D721Med (cell line): ENCODE data around the gene SFXN5.

Experiments
- DNase-seq: peaks from one replicate; pipeline ENCODE4 v3.0.0; 2011; ENCODE audit warnings: low spot score; ENCODE audit not compliant: insufficient read length
- FAIRE-seq: peaks from 2 replicates; lab custom pipeline; 2011; peaks lifted over from hg19 to GRCh38; lab: Jason Lieb, UNC
- TF ChIP-seq, protein P1 (sequence below): IDR thresholded peaks from 2 replicates; pipeline ENCODE4 v1.5.1; 2012; ENCODE audit warnings: mild to moderate bottlenecking, control low read depth; ENCODE audit not compliant: insufficient read depth; ENCODE audit errors: missing control alignments

The SFXN5 gene

DNA sequence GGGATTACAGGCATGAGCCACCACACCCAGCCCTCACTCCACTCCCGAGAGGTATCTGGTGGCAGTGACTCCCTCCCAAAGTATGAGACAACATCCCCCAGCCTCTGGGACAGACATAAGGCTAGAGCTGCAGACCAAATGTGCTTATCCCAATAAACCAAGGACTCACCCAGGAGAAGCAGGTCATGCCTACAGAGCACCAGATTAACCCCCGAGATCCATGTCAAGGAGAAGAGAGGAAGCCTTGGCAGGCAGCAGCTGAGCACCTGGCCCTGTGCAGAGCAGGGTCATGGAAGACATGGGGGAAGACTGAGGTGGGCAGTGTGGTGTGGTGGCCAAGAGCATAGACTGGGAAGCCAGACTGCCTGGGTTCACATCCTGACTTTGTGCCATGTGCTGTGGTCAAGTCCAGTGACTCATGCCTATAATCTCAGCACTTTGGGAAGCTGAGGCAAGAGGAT, 34.0 kb upstream of the SFXN5 start:
- FAIRE-seq (no peak), DNase-seq (no peak)
- TF ChIP-seq, protein P1, sequence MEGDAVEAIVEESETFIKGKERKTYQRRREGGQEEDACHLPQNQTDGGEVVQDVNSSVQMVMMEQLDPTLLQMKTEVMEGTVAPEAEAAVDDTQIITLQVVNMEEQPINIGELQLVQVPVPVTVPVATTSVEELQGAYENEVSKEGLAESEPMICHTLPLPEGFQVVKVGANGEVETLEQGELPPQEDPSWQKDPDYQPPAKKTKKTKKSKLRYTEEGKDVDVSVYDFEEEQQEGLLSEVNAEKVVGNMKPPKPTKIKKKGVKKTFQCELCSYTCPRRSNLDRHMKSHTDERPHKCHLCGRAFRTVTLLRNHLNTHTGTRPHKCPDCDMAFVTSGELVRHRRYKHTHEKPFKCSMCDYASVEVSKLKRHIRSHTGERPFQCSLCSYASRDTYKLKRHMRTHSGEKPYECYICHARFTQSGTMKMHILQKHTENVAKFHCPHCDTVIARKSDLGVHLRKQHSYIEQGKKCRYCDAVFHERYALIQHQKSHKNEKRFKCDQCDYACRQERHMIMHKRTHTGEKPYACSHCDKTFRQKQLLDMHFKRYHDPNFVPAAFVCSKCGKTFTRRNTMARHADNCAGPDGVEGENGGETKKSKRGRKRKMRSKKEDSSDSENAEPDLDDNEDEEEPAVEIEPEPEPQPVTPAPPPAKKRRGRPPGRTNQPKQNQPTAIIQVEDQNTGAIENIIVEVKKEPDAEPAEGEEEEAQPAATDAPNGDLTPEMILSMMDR, result no peak

- no peak for DNase-seq
- TF ChIP-seq, protein P1, result no peak
- FAIRE-seq, result no peak
Measured at GRCh38 chr2:73104933-73105332, 33.4 kb upstream of the SFXN5 start.

DNA sequence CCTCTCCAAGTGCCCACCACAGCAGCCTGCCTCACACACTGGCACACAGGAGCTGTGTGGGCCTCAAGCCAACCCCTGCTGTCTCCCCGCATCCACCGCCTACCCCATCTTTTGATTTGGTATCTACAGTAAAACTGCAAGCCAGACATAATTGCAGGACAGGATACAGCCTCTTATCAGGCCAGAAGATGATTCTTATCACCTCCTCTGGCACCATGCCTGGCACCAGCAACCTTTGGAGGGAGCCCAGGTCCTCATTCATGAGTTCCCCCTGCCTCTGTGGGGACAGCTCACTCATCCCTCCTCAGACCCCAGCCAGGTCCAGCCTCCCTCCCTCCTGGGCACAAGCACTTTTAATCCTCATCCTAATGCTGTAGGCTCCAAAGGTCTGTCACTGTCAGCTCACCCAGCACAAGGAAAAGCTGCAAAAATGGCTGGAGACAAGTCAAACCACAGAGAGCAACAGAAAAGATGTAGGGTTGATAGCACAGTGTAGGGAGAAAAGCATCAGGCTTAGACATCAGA, 31.6 kb upstream of the SFXN5 start:
- TF ChIP-seq, protein P1, result no peak
- no peak for DNase-seq
- FAIRE-seq, result no peak

DNA sequence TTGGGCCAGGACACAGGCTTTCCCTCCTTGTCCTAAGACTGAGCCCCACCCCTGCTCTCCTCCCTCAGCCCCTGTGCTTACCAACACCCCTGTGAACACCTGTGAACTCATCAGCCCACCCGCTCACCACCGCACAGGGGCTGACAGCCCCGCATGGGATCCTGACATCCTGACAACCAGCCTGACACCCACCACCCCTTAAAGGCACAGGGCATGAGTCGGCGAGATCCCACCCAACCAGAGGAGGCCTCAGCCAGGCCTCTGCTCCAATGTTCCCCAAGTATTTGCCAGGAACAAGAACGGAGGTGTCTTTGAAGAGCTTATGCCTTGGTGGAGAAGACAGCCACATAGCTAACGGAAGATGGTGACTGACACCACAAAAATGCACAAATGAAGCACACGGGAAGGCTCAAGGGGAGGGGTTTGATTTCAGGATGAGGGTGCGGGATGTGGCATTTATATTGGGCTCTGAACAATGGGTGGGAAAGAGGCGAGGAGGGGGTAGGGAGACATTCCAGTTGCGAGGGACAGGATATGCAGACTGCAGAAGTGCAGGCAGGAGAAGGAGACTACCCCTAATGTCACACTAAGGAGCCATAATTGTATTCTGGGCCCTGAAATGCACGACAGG, 30.2 kb upstream of the SFXN5 start:
- TF ChIP-seq, protein P1, result no peak
- no peak for FAIRE-seq

DNA sequence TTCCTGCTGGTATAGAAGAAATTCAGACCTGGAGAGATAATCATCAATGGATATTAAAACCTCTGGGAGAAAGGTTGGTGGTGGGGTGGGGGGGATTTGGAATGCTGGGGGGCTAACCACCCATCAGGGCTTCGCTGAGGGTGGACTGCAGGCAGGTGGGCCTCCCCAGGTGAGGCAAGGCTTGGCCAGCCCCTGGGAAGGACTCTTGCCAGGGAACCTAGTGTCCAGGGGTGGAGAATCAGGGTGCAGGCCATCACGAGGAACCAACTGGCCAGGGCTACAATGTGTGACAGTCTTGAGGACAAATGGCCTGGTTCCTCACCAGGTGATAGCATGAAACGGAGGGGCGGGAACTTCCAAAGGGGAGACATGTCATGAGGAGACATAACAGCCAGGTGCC, 29.4 kb upstream of the SFXN5 start:
- FAIRE-seq (no peak), DNase-seq (no peak)

More for the DNA sequence above, 30.2 kb upstream of the SFXN5 start:
- no peak for DNase-seq

GRCh38 chr2:73099486-73099885, 28.0 kb upstream of the SFXN5 start:
- FAIRE-seq, result no peak

More for the DNA sequence above, 29.4 kb upstream of the SFXN5 start:
- TF ChIP-seq, protein P1, result no peak

More at GRCh38 chr2:73099486-73099885, 28.0 kb upstream of the SFXN5 start:
- no peak for DNase-seq
- TF ChIP-seq, protein P1, result no peak
